Measurements from ENCODE around the gene POLR1H.
A peak's percentile ranks its signal among the peaks of the same experiment; 100 is the strongest.

The POLR1H gene

GRCh38 chr6:30073489-30074235, 12.6 kb downstream of the POLR1H start:
- Mint-ChIP-seq H3K36me3 (peaks cover 24% of the 10 kb centered on the region), H3K4me1 (peaks cover 70% of the 10 kb centered on the region), H3K4me3 (peak overlapping the region; percentile 63), H3K9me3 (no peaks in the 10 kb centered on the region), H3K27ac (no peak overlapping the region), H3K27me3 (peaks cover 42% of the 10 kb centered on the region)

- Mint-ChIP-seq H3K9me3 (no peaks in the 10 kb centered on the region), H3K27ac (peak overlapping the region; percentile 11), H3K4me3 (peak overlapping the region; percentile 63), H3K4me1 (peaks cover 64% of the 10 kb centered on the region), H3K36me3 (peaks cover 19% of the 10 kb centered on the region), H3K27me3 (peaks cover 42% of the 10 kb centered on the region)
These were observed 13.4 kb downstream of the POLR1H start for GRCh38 chr6:30074331-30075093.

- Mint-ChIP-seq H3K27ac (peak within 1 kb of the TSS; percentile 11), H3K4me3 (peak within 1 kb of the TSS; percentile 65), H3K27me3 (peaks cover 39% of the 10 kb centered on the region), H3K36me3 (peaks cover 11% of the 10 kb centered on the region), H3K4me1 (peaks cover 56% of the 10 kb centered on the region), H3K9me3 (no peaks in the 10 kb centered on the region)
These were observed 14.2 kb downstream of the POLR1H start, which contains the start of gene RNF39 for GRCh38 chr6:30075094-30075789. RNF39 (minus strand) TSS chr6:30075769; CDS start chr6:30075585, 184 bp downstream.

DNA sequence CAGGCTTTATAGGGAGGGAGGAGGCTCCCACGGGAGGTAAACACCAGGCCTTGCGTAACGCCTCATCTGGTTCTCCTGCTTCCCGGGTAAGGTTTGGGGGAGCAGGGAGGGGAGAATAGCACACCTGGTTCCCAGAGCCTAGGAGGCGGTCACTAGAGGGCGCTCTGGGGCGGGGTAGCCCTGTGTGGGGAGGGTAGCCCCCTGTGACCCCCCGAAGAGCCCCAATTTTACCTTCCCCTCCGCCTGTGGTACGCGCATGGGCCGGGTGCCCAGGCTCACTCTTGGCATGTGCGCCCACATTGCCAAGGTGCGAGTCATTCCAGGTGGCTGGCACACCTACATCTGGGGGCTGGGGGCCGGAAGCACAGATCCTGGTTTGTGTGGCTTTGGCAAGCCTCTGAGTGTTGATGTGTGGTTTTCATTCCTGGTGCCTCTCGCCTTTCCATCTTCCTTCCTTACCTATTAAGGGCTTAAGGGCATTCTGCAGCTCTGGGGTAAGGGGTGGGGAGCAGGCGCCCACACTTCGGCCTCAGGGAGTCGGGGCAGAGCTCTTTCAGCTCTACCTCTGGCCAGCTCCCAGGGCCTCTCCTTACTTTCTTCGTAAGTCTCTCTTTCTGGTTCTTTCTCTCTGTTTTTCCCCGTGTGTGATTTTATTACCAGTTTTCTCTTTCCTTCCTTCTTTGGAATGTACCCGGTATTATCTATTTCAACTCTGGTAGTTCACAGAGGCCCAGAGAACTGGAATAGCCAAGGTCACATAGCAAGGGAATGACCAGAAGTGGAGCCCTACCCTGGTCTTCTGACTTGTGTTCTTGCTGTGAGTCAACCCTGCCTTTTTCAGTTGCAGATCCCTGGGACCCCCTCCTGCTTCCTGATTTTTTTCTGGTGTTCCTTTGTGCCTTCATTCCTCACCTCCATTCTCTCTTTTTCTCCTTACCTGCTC, 15.0 kb downstream of the POLR1H start:
- peaks cover 48% of the 10 kb centered on the region for H3K4me1 Mint-ChIP-seq
- H3K9me3 Mint-ChIP-seq = no peaks in the 10 kb centered on the region

DNA sequence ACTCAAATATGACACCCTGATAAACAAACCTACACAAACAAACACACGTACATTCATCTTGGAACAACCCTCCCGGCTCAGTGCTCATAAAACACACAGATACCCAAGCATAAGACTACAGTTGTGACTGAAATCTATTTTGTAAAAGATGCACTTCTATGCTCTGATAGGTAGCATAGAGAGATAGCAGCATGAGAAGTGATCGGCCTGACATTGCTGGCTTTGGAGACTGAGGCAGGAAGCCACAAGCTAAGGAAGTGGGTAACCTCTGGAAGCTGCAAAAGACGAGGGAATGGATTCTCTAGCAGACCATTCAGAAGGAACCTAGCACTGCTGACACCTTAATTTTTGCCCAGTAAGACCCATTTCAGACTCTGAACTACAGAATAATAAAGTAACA, 16.2 kb downstream of the POLR1H start:
- no peak overlapping the region for H3K4me3 Mint-ChIP-seq
- peaks cover 40% of the 10 kb centered on the region for H3K4me1 Mint-ChIP-seq
- H3K27me3 Mint-ChIP-seq = peaks cover 24% of the 10 kb centered on the region
- H3K27ac Mint-ChIP-seq = no peak overlapping the region
- peaks cover 3% of the 10 kb centered on the region for H3K36me3 Mint-ChIP-seq
- no peaks in the 10 kb centered on the region for H3K9me3 Mint-ChIP-seq

More for the DNA sequence above, 15.0 kb downstream of the POLR1H start:
- Mint-ChIP-seq H3K27me3 (peaks cover 32% of the 10 kb centered on the region), H3K4me3 (peak overlapping the region; percentile 65), H3K36me3 (peaks cover 6% of the 10 kb centered on the region), H3K27ac (no peak overlapping the region)

- Mint-ChIP-seq H3K36me3 (no peaks in the 10 kb centered on the region), H3K27me3 (peaks cover 27% of the 10 kb centered on the region), H3K9me3 (no peaks in the 10 kb centered on the region), H3K27ac (peak overlapping the region; percentile 10), H3K4me1 (no peaks in the 10 kb centered on the region), H3K4me3 (no peak overlapping the region)
These were observed 26.8 kb downstream of the POLR1H start for GRCh38 chr6:30087876-30088275.

- Mint-ChIP-seq H3K36me3 (no peaks in the 10 kb centered on the region), H3K9me3 (no peaks in the 10 kb centered on the region), H3K4me1 (peaks cover under 1% of the 10 kb centered on the region), H3K27ac (no peak overlapping the region), H3K27me3 (peaks cover 28% of the 10 kb centered on the region), H3K4me3 (no peak overlapping the region)
These were observed 30.7 kb downstream of the POLR1H start for GRCh38 chr6:30091577-30092381.

GRCh38 chr6:30092852-30093543, 31.9 kb downstream of the POLR1H start:
- Mint-ChIP-seq H3K4me3 (no peak overlapping the region), H3K9me3 (no peaks in the 10 kb centered on the region), H3K36me3 (no peaks in the 10 kb centered on the region), H3K4me1 (peaks cover 13% of the 10 kb centered on the region), H3K27me3 (peaks cover 17% of the 10 kb centered on the region), H3K27ac (no peak overlapping the region)

- Mint-ChIP-seq H3K27ac (no peak overlapping the region), H3K27me3 (peaks cover 16% of the 10 kb centered on the region), H3K4me3 (no peak overlapping the region), H3K4me1 (peaks cover 23% of the 10 kb centered on the region), H3K9me3 (no peaks in the 10 kb centered on the region), H3K36me3 (no peaks in the 10 kb centered on the region)
These were observed 33.0 kb downstream of the POLR1H start for GRCh38 chr6:30093951-30094661.

DNA sequence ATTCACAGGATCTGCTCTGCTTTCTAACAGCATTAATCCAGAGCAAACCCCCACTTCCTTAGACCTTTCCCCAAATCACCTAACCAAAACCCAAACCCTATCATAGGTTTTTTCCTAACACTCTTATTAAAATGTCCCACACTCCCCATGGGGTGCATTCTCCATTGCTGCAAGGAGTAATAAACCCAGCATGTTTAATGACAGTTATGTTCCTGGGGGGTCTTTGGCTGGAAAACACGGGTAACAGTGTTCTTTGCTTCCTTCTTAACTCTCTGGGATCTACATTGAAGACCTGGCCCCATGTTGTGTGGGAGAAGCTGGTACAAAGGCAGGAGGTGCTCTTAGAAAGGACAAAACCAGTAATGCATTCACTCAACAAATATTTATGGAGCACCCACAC, 35.8 kb downstream of the POLR1H start:
- H3K4me1 Mint-ChIP-seq = peaks cover 47% of the 10 kb centered on the region
- H3K4me3 Mint-ChIP-seq = no peak overlapping the region
- H3K27me3 Mint-ChIP-seq = peaks cover 21% of the 10 kb centered on the region
- no peak overlapping the region for H3K27ac Mint-ChIP-seq
- H3K9me3 Mint-ChIP-seq = no peaks in the 10 kb centered on the region
- no peaks in the 10 kb centered on the region for H3K36me3 Mint-ChIP-seq

DNA sequence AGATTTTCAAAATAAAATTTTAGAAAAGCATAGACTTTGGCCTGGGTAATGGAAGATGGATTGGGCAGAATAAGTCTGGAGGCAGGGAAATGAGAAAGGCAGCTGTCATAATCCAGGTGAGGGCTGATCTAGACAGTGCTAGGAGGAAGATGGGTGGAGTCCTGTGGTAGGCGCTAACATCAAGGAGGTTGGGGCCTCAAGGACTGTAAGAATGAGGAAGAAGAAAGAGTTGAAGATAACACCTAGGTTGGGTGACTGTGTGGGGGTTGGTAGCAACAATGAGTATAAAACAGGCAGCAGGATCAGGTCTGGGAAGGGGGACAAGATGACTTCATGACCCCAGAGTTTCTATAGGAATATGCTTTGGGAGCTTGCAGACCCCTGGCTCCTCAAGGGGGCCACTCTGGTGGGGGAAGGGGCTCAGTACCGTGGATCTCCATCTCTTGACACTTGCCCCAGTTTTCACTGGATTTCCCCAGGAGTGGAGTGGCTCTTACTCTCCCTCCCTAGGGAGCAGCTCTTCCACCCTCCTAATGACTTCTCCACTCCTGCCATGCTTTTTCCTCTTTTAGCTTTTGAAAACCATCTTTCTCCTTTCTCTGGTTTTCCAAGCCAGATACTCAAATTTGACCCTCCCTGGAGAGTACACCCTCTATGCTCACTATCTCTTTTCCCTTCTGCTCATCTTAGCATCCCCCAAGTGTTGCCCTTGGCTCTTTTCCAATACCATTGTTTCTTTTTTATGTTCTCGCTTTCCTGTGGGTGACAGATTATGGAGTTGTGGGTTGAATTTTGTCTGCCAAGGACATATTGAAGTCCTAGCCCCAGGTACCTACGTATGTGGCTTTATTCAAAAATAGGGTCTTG, 37.1 kb downstream of the POLR1H start:
- Mint-ChIP-seq H3K27ac (peak overlapping the region; percentile 44), H3K4me3 (peak overlapping the region; percentile 9), H3K36me3 (no peaks in the 10 kb centered on the region), H3K9me3 (no peaks in the 10 kb centered on the region), H3K4me1 (peaks cover 57% of the 10 kb centered on the region), H3K27me3 (peaks cover 17% of the 10 kb centered on the region)

DNA sequence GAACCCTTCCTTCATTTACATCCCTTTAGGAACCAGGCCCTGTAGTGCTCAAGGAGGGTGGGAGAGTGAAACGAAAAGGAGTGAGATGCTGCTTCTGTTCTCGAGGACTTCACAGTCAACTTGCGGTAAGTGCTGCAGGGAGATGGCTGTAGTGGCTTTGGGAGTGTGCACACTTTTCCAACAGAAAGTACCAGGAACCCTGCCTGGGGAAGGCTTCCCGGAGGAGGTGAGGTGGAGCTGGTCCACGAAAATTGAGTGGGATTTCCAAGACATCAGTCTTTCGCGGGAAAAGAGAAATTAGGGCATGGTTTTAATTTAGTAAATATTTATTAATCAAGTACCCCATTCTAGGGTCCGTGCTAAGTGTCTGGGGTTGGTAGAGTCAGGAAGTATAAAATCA, 39.1 kb downstream of the POLR1H start:
- peak overlapping the region; percentile 71 for H3K27ac Mint-ChIP-seq
- H3K27me3 Mint-ChIP-seq = peaks cover 15% of the 10 kb centered on the region
- peak overlapping the region; percentile 78 for H3K4me3 Mint-ChIP-seq
- no peaks in the 10 kb centered on the region for H3K36me3 Mint-ChIP-seq
- no peaks in the 10 kb centered on the region for H3K9me3 Mint-ChIP-seq
- peaks cover 64% of the 10 kb centered on the region for H3K4me1 Mint-ChIP-seq
